Endothelial cell of hepatic sinusoid (primary cell): ENCODE data around the gene MYBL2.

ENCODE experiments used
- in situ Hi-C: cut with HindIII; loops from 2 replicates; pipeline ENCODE4 v1.10.0; 2017; ENCODE audit warnings: low sequenced_read_pairs

Gene MYBL2

DNA sequence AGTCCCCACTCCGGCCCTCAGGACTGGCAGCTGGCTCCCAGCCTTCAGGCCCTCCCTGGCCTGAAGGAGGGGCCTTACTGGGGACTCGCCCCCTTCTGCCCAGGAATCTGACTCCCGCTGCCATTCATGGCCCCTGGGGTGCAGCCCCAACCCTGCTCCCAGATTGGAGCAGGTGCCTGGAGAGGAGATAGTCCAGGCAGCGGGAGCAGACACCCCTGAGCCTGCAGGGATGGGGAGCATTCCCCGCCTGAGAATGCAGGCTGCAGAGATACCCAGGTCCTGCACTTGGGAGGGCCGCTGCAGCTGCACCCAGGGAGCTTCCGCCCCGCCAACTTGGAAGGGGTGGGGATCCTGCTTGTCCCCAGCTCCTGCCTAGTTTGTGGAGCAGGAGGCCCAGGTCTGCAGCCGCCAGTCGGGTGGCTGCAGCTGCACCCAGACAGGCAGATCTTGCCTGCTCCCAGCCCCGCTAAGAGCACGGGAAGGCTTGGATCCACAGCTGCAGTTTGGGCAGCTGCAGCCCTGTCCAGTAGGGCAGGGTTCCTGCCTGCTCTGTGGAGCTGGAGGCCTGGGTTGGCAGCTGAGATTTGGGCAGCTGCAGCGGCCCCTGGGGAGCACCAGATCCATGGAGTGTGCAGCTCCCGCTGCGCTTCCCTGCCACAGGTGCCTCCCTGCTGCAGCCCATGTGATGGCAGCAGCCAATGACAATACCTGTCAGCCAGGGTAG is 54.7 kb downstream of the MYBL2 start:
- in situ Hi-C loops = no loop called here

DNA sequence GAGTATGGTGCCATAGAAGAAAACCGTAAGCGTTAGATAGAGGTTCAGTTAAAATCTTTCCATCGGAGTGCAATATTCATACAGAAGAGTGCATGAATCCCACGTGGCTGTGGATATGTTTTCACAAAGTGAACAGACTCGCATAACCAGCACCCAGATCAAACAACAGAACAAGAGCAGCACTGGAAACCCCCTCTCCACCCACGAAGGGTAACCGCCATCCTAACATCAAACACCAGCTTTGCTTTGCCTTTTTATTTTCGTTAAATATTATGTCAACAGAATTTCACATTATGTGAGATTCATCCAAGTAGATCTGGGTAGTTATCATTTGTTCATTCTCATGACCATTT is 55.2 kb downstream of the MYBL2 start:
- in situ Hi-C loops = no loop called here

- in situ Hi-C loops = no loop called here
These were observed 56.3 kb downstream of the MYBL2 start for GRCh38 chr20:43723186-43723585.

DNA sequence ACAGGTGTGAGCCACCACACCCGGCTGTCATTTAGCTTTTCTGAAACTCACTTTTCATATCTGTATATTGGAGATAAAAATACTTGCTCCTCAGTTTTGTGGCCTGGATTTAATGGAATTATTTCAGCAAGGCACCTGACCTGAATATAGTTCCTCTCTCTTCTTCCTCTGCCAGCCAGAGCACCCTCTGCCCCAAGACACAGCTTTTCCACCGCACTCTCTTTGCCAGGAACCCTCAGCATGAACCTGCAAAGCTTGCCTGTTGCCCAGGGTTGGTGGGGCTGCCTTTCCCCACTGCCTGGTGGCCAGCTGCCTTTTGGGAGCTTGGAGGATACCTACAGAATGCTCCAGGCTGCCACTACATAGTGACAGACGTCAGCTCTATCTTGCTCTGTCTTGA is 56.8 kb downstream of the MYBL2 start:
- in situ Hi-C loops = no loop called here

- in situ Hi-C loops = no loop called here
These were observed 57.5 kb downstream of the MYBL2 start for GRCh38 chr20:43724383-43724782.

DNA sequence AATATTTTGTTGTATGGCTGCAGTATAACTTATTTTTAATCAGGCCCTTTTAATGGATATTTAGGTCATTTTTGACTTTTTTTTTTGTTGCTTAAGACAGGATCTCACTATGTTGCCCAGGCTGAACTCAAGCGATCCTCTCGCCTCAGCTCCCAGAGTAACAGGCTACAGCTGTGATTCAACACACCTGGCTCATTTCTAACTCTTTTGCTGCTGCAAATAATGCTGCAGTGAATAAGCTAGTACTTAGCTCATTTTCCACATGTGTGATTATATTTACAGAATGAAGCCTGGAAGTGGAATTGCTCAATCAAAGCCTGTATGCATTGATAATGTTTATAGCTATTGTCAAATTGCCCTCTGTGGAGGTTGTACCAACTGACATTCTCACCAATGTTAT is 58.8 kb downstream of the MYBL2 start:
- in situ Hi-C loops = no loop called here

DNA sequence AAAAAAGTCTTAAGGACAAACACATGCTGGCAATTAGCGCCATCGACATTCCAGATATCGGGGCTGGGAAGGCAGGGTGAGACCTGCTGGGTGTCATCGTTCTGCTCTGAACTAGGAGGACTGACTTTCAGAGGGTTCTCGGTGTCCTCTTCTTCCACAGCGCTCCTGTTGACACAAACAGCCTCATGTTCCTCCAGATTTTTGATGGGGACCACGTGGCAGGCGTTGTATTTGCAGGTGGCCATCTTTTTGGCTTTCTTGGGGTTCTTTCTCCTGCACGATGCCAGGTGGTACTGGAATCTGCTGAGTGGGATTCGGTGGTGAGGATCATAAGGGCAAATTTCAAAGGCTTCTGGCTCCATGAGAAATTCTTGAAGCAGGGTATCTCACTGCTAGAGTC is 59.4 kb downstream of the MYBL2 start:
- in situ Hi-C loops = no loop called here

DNA sequence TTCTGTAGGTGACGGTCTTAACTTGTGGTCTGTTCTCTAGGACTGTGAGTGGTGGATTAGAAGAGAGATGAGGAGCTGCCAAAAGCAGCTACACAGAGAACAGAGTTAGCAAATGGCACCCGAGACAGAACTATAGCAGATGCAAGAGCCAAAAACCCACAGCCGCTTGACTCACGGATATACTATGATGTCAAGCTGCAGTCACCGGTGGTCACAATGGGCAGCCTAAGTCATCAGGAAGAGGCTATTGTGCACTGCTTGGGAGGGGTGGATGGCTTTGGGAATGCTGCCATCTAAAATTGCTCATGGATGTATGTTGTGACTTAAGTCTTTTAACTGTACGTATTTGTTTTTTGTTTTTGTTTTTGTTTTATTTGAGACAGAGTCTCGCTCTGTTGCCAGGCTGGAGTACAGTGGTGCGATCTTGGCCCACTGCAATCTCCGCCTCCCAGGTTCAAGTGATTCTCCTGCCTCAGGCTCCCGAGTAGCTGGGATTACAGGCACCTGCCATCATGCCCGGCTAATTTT is 60.0 kb downstream of the MYBL2 start, which contains the start of gene GTSF1L:
Gene GTSF1L (minus strand): TSS at position 192 of the 528 bp plus-strand sequence. CDS start 308 bp downstream, outside the sequence.
- in situ Hi-C loops = no loop called here

DNA sequence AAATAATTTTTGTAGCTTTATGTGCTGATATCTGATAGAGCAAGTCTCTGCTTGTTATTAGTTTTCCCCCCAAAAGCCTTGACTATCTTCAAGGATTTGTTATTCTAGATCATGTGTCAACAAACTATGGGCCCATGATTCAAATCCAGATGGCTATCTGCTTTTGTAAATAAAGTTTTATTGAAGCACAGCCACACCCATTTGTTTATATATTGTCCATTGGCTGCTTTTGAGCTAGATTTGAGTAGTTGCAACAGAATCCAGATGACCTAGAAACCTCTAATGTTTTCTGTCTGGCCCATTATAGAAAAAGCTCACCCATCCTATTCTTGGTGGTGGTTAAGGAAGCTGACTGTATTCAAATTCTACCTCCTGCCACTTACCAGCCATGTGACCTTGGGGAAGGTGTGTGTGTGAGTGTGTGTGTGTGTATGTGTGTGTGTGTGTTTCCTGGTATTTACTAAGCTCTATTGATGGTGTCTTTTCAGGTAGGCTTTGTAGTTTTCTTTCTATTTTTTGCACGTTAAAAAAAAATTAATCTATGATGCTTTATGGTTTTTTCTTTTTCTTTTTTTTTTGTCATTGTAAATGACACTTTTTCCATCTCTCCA is 61.2 kb downstream of the MYBL2 start:
- in situ Hi-C loops = no loop called here

DNA sequence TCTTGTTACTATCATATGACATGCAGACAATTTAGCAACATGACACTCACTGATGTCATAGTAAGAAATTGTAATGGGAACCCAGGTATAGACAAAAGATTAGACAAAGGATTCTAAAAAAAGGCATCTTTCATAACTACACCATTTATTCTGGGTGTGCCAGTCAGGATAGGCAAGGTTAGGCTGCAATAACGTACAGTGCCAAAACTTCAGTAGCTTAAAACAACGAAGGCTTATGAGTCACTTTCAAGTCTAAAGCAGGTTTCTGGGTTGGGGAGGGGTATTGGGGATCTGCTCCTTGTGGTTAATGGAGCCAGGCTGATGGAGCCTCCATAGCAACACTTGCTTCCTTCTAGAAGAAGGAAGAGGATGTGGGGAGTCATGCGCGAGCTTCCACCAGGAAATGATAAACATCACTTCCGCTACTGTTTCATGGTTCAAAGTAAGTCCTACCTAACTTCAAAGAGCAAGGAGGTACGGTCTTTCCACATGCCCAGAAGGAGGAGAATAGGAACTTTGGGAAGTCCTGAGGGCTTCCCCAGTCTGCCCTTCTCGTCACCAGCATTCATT is 61.9 kb downstream of the MYBL2 start:
- in situ Hi-C loops = no loop called here

DNA sequence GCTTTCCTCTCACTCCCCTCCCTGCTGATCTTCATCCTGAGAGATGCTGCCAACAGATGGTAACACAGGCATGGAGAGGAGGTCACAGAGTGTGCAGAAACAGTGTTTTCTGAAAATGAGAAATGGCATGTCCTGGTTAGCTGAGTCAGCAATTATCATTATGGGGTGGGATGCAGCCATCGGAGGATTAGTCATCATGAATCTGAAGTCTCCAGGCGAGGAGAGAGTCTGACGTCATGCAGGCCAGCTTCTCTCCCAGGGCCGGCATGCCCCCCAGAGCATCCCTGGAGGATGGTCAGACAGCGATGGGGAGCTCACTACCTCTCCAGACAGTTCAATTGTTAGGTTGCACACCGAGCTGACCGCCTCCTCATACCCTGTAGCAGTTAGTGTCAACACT is 64.6 kb downstream of the MYBL2 start:
- in situ Hi-C loops = no loop called here

DNA sequence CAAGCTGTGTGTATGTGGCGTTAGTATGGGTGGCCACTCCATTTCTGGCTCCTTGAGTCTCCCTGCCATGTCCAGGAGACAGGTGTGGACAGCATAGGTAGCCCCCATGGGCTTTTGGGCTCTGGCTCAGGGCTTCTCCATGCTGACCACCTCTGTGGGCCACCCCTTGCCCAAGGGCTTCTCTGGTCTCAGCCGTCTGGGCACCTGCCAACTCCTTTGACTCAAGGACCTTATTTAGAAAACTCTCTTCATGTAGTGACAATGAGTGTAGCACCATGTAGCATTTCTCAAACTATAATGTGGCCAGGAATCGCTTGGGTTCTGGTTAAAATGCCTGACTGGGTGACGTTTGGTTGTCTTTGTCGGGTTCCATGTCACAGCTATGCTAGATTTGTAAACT is 65.0 kb downstream of the MYBL2 start:
- in situ Hi-C loops = no loop called here

GRCh38 chr20:43736588-43737158 is 69.8 kb downstream of the MYBL2 start:
- in situ Hi-C loops = no loop called here

DNA sequence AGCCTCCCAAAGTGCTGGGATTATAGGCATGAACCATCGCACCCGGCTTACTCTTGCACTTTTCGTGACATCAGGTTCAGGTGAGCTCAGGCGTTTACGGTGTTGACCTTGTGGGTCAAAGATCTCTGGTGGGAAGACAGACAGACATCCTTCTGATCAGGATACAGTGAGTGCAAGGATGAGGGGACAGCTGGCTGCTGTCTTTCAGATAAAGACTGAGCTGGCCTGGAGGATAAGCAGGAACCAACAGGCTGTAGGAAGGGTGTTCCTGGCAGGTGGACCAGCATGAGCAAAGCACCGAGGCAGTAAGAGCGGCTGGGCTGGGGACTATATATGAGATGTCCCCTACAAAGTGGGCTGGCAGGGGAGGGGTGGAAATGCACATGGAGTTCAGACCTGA is 71.0 kb downstream of the MYBL2 start:
- in situ Hi-C loops = no loop called here

DNA sequence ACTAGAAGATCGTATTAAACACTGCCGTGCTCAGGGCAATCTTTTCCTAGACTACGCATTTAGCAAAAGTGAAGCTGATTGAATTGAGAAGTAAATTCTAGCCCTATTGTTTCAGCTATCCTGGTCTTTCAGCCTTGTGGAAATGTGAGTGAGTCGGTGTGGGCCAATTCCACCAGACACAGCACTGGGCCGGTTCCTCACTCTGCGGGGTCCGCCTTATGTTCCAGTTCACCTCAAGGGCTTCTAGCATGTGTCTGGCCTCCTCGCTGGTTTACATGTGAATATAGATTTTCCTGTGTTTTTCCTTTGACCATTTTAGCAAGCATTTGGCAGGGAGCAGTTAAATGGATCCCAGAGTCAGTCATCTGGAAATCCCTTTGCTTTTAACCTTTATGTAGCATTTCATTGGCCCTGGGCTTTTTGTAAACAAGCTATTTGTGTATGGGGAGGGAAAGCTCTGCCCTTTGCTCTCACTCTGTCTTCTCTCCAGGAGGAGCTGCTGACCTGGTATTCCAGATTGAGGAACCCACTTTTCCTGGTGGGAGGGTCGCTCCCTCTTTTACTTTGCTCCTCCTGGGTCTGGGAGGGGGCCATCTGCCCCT is 72.3 kb downstream of the MYBL2 start:
- in situ Hi-C loops = no loop called here

DNA sequence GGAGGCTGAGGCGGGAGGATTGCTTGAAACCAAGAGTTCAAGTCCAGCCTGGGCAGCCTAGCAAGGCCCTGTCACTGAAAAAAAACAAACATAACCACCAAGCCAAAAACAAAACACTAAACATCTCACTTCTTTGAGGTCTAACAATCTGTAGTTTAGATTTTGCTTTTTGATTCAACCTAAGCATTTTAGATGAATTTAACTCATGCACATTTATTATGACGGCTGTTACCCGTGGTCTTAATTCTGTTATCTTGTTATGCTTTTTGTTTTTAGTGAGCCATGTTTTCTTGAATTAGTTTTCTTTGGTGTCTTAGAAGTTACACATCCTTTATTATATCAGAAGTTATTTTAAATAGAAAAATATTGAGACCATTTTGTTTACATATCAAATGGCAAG is 73.7 kb downstream of the MYBL2 start:
- in situ Hi-C loops = no loop called here

GRCh38 chr20:43744151-43744611 is 77.3 kb downstream of the MYBL2 start:
- in situ Hi-C loops = no loop called here

- in situ Hi-C loops = no loop called here
These were observed 78.2 kb downstream of the MYBL2 start for GRCh38 chr20:43744966-43745730.

DNA sequence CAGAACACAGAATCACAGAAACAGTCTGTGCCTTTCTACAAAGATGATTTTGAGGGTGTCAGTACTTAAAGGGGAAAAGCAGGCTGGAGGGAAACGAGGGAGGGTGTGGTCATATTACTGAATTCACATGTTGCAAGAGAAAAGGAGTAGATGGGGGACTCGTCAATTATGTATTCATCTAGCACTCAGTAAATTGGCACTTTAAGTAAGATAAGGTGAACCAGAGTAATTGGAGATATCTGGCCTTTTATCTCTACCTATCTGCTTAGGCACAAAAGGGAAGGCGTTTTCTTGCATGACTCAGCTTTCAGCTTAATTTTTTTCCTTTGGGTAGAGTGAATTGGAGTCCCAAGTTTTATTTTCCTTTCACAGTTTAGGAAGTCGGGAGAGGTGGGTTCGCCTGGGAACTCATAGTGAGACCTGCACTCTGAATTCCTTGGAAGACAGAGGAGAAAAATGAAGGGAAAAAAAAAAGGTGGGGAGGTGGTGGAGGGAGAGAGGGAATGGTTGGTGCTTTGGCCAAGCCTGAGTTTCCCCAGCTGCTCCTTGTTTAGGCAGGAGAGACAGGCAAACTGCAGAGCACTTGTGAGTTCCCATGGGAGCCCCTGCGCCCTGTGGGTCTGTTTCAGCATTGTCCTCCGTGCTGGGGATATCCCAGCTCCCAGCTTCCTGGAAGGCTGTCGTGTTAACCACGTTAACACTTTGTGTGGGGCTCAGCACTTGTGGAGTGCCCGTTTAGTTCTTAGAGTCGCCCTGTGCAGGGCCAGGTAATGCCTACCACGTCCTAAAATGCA is 79.6 kb downstream of the MYBL2 start:
- in situ Hi-C loops = no loop called here

GRCh38 chr20:43748274-43748673 is 81.4 kb downstream of the MYBL2 start:
- in situ Hi-C loops = no loop called here
